GM21723 (cell line): ENCODE measurements around the gene PABPC1L2A.
"Not testable (repeated sequence)": the region's sequence is repeated elsewhere in the genome, so short reads cannot be mapped to it uniquely, and the experiment has no call there.

Source experiments
- ATAC-seq: cut with Tn5 transposase; IDR thresholded peaks from one replicate; pipeline ENCODE4 v1.9.1; 2021; ENCODE audit warnings: mild to moderate bottlenecking, moderate library complexity; ENCODE audit not compliant: unreplicated experiment

Gene PABPC1L2A

GRCh38 chrX:73079024-73079562 lies at the start of gene PABPC1L2A:
TSS of gene PABPC1L2A (minus strand) at chrX:73079512. CDS start at chrX:73079386, 126 bp downstream.
- not testable (repeated sequence) for ATAC-seq

- ATAC-seq = no peak
These were observed 48.5 kb upstream of the PABPC1L2A start for GRCh38 chrX:73127700-73128241.

GRCh38 chrX:73126240-73126639 lies 46.9 kb upstream of the PABPC1L2A start:
- ATAC-seq = no peak

GRCh38 chrX:73099505-73099904 lies 20.2 kb upstream of the PABPC1L2A start:
- ATAC-seq = not testable (repeated sequence)

GRCh38 chrX:73086766-73087165 lies 7.5 kb upstream of the PABPC1L2A start:
- not testable (repeated sequence) for ATAC-seq

GRCh38 chrX:73079884-73080283 lies 572 bp upstream of the PABPC1L2A start:
- ATAC-seq = not testable (repeated sequence)

GRCh38 chrX:73078597-73078996 lies 715 bp downstream of the PABPC1L2A start:
- not testable (repeated sequence) for ATAC-seq

GRCh38 chrX:73076838-73077237 lies 2.5 kb downstream of the PABPC1L2A start:
- ATAC-seq = no peak

- no peak for ATAC-seq
These were observed 9.8 kb downstream of the PABPC1L2A start for GRCh38 chrX:73069365-73070035.

GRCh38 chrX:73068467-73069364 lies 10.6 kb downstream of the PABPC1L2A start:
- ATAC-seq = no peak

GRCh38 chrX:73067761-73068466 lies 11.4 kb downstream of the PABPC1L2A start:
- ATAC-seq = not testable (repeated sequence)

- no peak for ATAC-seq
These were observed 50.4 kb downstream of the PABPC1L2A start for GRCh38 chrX:73028876-73029275.
